HG03108 (cell line): ENCODE results near the gene ARAP2.

Experiments
- ATAC-seq: cut with Tn5 transposase; IDR thresholded peaks from one replicate; pipeline ENCODE4 v1.9.1; 2021; ENCODE audit warnings: moderate library complexity; ENCODE audit not compliant: unreplicated experiment

The ARAP2 gene, protein sequence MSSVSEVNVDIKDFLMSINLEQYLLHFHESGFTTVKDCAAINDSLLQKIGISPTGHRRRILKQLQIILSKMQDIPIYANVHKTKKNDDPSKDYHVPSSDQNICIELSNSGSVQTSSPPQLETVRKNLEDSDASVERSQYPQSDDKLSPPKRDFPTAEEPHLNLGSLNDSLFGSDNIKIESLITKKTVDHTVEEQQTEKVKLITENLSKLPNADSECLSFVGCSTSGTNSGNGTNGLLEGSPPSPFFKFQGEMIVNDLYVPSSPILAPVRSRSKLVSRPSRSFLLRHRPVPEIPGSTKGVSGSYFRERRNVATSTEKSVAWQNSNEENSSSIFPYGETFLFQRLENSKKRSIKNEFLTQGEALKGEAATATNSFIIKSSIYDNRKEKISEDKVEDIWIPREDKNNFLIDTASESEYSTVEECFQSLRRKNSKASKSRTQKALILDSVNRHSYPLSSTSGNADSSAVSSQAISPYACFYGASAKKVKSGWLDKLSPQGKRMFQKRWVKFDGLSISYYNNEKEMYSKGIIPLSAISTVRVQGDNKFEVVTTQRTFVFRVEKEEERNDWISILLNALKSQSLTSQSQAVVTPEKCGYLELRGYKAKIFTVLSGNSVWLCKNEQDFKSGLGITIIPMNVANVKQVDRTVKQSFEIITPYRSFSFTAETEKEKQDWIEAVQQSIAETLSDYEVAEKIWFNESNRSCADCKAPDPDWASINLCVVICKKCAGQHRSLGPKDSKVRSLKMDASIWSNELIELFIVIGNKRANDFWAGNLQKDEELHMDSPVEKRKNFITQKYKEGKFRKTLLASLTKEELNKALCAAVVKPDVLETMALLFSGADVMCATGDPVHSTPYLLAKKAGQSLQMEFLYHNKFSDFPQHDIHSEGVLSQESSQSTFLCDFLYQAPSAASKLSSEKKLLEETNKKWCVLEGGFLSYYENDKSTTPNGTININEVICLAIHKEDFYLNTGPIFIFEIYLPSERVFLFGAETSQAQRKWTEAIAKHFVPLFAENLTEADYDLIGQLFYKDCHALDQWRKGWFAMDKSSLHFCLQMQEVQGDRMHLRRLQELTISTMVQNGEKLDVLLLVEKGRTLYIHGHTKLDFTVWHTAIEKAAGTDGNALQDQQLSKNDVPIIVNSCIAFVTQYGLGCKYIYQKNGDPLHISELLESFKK (N-terminal part only)

GRCh38 chr4:36244257-36245082 is at the start of gene ARAP2:
Gene ARAP2, minus strand, starts transcription at chr4:36244514. Its CDS starts 15,028 bp downstream, at chr4:36229486.
- peak; percentile 57 for ATAC-seq

- ATAC-seq = no peak
Observed at GRCh38 chr4:36292556-36293188, 48.4 kb upstream of the ARAP2 start.

- ATAC-seq = no peak
Observed at GRCh38 chr4:36290641-36291040, 46.3 kb upstream of the ARAP2 start.

DNA sequence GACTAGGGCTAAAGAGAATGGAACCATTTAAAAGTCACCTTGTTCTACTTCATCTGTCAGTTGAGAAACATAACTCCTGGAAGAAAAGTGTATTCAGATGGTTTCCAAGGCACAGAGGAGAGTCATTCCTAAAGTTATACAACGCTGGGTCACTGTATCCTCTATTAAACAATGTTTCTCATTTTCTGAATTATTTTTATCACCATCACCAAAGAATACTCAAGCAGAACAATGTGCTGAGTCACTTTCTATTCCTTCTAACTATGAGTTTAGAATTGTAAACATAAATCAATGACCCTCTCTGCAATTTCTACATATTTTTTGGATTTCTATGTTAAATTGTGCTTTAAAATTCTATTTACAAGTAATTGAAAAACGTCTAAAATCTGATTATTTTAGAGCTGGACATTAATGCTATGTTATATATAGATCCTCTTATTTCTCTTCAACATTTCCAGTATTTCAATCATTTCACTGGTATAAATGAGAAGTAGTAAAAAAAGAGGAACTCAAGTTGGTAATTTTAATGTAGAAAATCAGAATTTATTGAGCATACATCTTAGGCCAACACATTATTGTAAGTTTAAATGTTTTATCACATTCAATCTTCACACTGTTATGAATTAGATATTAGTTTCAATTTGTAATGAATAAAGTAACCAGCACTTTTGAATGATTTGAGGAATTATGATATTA is 44.6 kb upstream of the ARAP2 start:
- ATAC-seq = no peak

DNA sequence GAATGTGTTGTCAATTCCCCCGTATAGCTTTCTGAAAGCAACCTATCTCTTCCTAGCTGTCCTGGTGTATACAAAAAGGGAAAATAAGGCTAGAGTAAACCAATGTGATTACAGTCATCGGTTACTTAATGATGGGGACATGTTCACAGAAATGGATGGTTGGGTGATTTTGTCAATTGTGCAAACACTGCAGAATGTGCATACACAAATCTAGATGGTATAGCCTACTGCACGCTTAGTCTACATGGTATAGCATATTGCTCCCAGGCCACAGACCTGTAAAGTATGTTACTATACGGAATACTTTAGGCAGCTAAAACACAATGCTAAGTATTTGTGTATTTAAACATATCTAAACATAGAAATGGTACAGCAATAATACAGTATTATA is 42.2 kb upstream of the ARAP2 start:
- no peak for ATAC-seq

GRCh38 chr4:36285784-36286480 is 41.6 kb upstream of the ARAP2 start:
- peak; percentile 97 for ATAC-seq

- no peak for ATAC-seq
Observed at GRCh38 chr4:36283912-36284465, 39.7 kb upstream of the ARAP2 start.

DNA sequence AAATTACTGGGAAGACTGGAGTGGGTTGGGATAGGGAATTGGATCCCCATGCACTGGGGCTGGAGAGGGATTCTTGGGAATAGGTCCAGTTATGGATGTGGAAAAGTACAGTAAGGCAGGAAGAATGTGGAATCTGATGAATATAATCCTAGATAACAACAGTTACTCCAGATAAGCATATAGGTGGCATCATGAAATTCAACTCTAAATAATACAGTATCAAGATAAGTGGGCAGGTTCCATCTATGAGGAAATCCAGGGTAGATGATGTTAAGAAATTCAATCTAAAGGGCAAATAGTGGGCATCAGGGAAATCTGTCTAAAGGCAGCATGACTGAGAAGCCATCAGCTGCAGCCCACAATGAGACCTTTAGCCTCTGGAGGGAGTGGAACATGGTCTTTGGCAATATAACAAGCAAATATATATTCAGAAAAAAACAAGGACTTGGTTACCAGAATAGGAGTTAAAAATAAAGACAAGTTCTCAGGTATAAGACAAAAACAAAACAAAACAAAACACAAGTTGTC is 38.3 kb upstream of the ARAP2 start:
- ATAC-seq = no peak

DNA sequence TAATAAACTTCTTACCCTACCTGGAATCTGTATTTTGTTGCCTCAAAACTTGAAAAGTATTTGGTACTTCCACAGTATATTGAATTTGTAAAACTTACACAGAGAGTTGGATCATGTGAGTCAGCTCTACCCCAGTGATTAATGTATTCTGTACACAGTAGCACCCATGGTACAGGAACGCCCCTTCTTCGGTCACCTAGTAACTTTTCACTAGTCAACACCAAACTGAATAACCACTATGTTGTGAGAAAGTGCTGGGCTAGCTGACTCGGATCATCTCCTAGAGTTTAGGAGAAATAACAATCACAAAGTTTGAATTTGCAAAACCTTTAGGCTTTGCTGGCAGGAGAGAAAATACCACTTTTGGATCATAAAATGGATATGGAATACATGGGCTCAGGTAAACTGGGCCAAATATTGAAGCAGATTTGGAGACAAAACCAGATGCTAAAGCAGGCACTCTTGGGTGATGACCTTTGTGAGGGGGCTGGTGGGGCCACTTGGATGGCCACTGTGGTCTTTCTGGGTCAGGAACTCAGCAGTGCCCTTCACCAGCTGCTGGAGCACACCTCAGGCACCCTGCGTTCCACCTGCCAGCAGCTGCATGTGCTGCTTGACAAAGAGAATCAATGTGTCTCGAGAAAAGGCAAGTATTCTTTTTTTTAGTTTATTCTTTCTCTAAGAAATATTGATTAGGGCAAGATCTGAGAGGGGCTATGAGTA is 37.2 kb upstream of the ARAP2 start, which contains the start of gene DTHD1:
DTHD1 (plus strand) TSS at position 233 of the 723 bp plus-strand sequence; CDS start at position 376, 143 bp downstream.
- no peak for ATAC-seq

- ATAC-seq = no peak
Observed at GRCh38 chr4:36280555-36280954, 36.2 kb upstream of the ARAP2 start.

- no peak for ATAC-seq
Observed at GRCh38 chr4:36278789-36279188, 34.5 kb upstream of the ARAP2 start.

GRCh38 chr4:36277533-36277932 is 33.2 kb upstream of the ARAP2 start:
- ATAC-seq = no peak

GRCh38 chr4:36274158-36274557 is 29.8 kb upstream of the ARAP2 start:
- ATAC-seq = no peak

- no peak for ATAC-seq
Observed at GRCh38 chr4:36273276-36273675, 29.0 kb upstream of the ARAP2 start.

DNA sequence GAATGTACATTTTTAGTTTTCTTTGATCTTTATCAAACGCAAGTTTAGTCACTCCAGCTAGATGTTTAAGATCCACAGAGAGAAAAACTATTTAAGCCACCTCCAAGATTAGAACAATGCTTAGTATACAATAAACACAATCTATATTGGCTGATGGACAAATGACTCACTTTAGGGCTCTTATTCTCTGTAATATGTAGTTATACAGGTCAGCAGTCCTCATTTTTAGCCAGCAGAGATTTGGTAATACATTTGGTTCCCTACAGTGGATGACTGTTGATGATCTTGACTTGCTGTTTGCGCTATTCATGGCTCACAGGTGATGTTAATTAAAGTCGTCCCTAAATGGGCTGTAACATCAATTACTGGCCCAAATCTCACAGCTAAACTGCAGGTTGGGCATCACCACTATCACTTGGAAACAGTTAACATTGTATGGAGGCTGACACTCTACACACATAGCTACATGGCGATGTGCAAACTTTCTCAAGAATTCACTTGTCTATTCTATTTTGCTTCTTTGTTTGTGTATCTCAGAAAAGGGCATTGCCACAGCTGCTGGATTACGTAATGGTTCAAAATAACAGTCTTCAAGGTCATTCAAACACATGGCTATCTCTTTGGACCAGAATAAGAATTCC is 25.3 kb upstream of the ARAP2 start:
- ATAC-seq = no peak

GRCh38 chr4:36269101-36269500 is 24.8 kb upstream of the ARAP2 start:
- no peak for ATAC-seq
